Right hindlimb (tissue), 1 donor: ENCODE data around the gene EPS8L3.
"Not testable (repeated sequence)": the region's sequence is repeated elsewhere in the genome, so short reads cannot be mapped to it uniquely, and the experiment has no call there.

Experiments
- DNase-seq: peaks from one replicate; pipeline ENCODE4 v3.0.0-alpha.2; 2018

EPS8L3 gene

GRCh38 chr1:109762039-109762585, 1.6 kb downstream of the EPS8L3 start:
- DNase-seq = no peak

- DNase-seq = no peak
Measured at GRCh38 chr1:109761227-109762038, 2.3 kb downstream of the EPS8L3 start.

- no peak for DNase-seq
Measured at GRCh38 chr1:109760581-109761226, 3.0 kb downstream of the EPS8L3 start.

GRCh38 chr1:109759513-109760334, 4.0 kb downstream of the EPS8L3 start:
- no peak for DNase-seq

DNA sequence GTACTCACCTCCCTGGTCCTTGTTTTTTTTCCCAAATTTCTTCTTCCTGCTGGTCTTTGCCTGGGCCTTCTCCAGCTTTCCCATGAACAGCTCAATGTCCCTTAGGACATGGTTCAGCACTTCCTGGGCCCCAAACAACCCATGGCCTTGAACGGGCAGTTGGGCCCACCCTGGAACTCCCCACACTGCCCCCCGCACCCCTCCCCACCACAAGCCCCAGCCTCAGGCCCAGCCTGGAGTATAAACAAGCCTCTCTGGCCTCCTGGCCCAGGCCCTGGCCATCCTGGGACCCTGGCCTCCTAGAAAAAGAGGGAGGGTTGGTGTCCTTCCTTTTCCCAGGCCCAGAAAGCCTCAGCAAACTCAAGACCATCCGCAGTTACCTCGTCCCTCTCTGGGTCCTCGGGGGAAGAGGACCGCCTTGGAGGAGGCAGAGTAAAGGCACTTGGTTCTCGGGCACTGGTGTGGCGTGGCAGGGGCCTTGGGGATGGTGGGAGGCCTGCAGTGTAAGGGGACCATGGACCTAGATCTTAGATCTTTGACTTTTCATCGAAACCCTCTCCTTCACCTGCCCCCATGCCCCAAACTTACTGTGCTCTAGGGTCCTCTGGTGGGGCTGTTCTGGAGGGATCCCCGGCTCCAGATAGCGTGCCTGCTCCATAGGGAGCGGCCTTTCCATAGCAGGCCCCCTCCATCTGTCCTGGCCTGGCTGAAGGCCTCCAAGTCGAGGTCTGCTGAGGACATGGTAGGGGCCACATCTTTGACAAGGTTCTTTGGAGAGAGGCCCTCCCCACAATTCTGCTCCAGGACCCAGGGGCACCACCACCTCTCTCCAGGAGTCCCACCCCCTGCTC, 5.6 kb downstream of the EPS8L3 start:
- no peak for DNase-seq

GRCh38 chr1:109756848-109757521, 6.7 kb downstream of the EPS8L3 start:
- no peak for DNase-seq

DNA sequence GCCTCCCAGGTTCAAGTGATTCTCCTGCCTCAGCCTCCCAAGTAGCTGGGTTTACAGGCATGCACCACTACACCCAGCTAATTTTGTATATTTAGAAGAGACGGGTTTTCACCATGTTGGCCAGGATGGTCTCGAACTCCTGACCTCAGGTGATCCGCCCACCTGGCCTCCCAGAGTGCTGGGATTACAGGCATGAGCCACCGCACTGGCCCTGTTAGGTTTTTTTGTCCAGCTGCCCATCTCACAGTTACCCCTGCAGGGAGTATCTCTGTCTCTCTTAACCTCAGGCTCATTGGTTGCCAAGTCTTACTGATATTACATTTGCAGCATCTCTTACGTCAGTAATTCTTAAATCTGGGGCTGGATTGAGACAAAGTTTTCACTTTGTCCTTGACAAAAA, 7.4 kb downstream of the EPS8L3 start:
- DNase-seq = not testable (repeated sequence)

- no peak for DNase-seq
Measured at GRCh38 chr1:109754738-109755137, 9.0 kb downstream of the EPS8L3 start.

- no peak for DNase-seq
Measured at GRCh38 chr1:109751531-109752260, 12.0 kb downstream of the EPS8L3 start.

- no peak for DNase-seq
Measured at GRCh38 chr1:109750920-109751319, 12.8 kb downstream of the EPS8L3 start.

GRCh38 chr1:109750241-109750882, 13.4 kb downstream of the EPS8L3 start:
- no peak for DNase-seq

DNA sequence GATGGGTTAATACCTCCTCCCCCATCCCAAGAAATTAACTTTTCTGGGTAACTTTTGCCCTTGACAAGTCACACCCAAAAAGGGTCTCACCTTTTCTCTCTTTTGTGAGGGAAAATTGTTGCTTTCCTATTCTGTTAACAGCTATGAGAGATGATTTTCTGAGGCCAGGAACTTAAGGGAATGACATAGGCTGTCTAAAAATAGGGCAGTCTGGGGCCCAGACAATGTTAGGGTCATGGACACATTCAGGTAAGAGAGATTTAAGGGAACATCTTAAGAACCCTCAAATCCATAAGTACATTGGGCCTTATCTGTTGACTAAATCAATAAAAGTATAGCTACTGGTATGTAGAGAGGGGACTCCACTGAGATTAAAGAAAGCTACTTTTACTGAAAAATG, 14.5 kb downstream of the EPS8L3 start:
- DNase-seq = no peak

GRCh38 chr1:109748311-109748710, 15.4 kb downstream of the EPS8L3 start:
- DNase-seq = not testable (repeated sequence)

DNA sequence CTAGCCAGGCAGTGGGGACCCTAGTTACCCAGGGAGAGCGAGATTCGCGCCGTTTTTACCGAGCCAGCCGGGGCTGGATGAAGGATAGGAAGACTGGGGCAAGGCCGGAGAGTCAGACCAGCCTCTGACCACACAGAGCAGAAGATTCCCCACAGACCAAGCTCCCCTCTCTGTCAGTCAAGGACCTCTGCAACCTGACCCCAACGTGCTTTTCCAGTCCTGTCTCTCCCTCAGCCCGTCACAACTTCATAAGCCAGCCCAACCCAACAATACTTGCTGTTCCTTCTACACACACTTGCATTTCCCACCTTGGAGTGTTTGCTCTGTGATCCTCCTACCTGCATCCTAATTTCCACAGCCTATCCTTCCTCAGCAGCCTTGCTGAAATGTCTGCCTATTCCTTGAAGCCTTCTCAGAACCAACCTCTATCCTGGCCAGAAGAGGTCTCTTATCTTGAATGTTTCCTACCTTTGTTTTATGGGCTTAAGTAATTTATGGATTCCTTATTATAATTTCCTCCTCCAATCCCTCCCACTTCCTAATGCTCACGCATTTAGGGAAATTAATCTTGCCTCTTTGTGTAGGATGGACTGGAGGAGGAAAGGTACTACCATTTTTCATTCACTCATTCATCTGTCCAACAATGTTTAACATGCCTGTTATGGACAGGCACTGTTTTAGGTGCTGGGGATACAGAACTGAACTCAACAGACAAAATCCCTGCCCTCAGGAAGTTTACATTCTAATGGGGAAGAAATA, 22.9 kb downstream of the EPS8L3 start, which contains the start of gene GSTM3:
GSTM3 (minus strand) TSS at position 424 of the 759 bp plus-strand sequence. CDS start 751 bp downstream, outside the sequence.
- DNase-seq = no peak

- peak; percentile 89 for DNase-seq
Measured at GRCh38 chr1:109739738-109740614, 23.7 kb downstream of the EPS8L3 start.

DNA sequence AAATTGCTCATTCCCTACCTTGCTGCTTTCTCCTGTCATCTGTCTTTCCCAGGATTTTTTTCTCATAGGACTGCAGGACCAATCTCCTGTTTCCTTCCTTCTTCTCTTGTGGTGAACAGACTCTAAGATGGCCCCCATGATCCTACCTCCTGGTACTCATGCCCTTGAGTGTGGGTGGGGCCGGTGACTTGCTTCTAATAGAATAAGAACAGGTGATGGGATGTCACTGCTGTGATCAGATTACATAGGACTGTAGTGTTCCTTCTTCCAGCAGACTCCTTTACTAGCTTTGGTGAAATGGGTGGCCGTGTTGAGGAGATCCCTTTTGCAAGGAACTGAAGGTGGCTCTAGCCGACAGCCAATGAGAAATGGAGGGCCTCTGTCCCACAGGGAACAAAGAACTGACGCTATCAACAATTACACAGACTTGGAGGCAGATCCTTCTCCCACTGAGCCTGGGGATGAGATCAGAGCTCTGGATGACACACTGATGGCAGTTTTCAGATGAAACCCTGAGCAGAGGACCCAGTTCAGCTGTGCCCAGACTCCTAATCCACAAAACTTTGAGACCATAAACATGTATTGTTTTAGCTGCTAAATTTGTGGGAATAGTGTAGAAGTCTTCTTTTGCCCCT, 30.4 kb downstream of the EPS8L3 start:
- no peak for DNase-seq

- DNase-seq = no peak
Measured at GRCh38 chr1:109732390-109732881, 31.3 kb downstream of the EPS8L3 start.

DNA sequence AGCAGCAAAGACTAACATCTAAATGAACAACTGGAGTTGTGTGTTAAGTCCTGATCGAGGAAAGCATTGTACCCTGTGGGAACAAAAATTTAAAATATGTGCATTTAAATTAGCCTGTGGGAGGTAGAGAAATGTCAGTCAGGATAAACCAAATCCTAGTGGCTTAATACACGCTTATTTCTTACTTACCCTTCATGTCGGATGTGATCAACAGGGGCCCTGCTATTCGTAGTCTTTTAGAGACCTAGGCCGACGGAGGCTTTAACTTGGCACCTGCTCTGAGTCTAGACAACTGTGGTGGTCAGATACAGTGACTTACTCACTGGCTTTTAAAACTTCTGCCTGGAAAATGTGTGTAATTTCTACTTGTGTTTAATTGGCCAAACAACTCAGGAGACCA, 33.1 kb downstream of the EPS8L3 start:
- DNase-seq = no peak
